Measurements from ENCODE around the gene DYSF.

DYSF gene

DNA sequence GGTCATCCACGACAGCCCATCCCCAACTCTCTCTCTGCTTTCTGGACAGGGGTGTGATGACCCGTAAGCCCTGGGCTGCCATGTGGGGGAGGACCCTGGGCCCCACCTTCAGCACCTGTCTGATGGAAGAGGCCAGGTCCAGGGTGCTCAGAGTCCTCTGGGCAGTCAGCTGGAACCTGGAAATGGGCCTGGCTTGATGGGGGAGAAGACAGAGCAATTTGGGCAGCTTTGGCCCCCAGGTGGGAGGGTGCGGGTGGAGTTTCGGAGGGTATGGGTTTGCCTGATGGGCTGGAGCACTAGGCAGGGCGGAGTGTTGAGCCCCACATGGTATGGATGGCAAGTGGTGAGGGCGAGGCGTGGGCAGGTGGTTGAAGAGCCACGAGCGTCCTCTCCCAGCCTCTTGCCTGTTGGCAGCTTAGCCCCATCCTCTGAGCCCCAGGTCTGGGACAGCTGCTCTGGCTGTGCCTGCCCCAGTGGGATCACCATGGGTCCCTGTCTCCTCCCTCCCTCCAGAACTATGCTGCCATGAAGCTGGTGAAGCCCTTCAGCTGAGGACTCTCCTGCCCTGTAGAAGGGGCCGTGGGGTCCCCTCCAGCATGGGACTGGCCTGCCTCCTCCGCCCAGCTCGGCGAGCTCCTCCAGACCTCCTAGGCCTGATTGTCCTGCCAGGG lies 232.7 kb downstream of the DYSF start:
- DNase-seq (ENCODE audit: low read depth) = no peak
- no peak overlapping the region for H3K4me3 ChIP-seq (ENCODE audit: control insufficient read depth, low read depth, low read length)
- TF ChIP-seq, protein P1, sequence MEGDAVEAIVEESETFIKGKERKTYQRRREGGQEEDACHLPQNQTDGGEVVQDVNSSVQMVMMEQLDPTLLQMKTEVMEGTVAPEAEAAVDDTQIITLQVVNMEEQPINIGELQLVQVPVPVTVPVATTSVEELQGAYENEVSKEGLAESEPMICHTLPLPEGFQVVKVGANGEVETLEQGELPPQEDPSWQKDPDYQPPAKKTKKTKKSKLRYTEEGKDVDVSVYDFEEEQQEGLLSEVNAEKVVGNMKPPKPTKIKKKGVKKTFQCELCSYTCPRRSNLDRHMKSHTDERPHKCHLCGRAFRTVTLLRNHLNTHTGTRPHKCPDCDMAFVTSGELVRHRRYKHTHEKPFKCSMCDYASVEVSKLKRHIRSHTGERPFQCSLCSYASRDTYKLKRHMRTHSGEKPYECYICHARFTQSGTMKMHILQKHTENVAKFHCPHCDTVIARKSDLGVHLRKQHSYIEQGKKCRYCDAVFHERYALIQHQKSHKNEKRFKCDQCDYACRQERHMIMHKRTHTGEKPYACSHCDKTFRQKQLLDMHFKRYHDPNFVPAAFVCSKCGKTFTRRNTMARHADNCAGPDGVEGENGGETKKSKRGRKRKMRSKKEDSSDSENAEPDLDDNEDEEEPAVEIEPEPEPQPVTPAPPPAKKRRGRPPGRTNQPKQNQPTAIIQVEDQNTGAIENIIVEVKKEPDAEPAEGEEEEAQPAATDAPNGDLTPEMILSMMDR (IDR thresholded peaks at IDR 0.05; ENCODE audit: control insufficient read depth, insufficient read depth, low read depth, low read length, missing control alignments) = no peak

DNA sequence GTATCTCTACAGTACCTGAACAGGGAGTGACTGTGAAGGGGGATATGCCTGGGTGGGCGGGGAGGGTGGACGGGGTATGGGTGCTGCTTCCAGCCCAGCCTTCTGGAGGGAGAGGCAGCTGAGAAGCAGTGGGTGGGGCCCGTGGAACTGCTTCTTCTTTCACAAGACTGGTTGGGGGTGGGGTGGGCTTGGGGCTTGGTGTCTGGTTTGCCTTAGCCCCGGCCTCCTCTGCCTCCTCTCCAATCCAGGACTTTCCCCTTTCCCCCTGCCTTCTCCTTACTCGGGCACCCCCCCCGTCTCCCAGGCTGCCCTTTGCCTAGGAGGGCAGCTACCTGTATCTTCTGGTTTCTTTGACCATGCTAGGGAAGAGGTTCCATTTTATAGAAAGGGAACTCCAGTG lies 233.4 kb downstream of the DYSF start:
- no peak for DNase-seq (ENCODE audit: low read depth)
- TF ChIP-seq, protein P1 (IDR thresholded peaks at IDR 0.05; ENCODE audit: control insufficient read depth, insufficient read depth, low read depth, low read length, missing control alignments) = no peak
- H3K4me3 ChIP-seq (ENCODE audit: control insufficient read depth, low read depth, low read length) = no peak overlapping the region

DNA sequence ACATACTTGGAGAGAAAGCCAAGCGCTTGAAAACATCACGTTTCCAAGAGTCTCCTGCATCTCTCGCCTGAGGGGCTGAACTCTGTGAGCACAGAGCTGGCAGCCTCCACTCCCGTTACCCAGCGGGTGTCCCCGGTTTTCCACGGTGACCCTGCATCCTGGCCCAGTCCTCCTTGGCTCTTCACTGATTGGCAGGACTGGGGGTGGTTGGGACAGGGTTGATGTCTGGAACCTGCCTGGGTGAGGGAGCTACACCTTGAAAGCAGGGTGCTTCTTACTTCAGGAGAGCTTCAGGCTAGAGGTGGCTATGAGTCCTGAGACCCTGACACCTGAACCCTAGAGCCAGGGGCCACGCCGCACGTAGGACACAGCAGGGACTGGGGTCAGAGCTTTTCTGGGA lies 234.1 kb downstream of the DYSF start:
- no peak for DNase-seq (ENCODE audit: low read depth)
- TF ChIP-seq, protein P1 (IDR thresholded peaks at IDR 0.05; ENCODE audit: control insufficient read depth, insufficient read depth, low read depth, low read length, missing control alignments) = no peak
- no peak overlapping the region for H3K4me3 ChIP-seq (ENCODE audit: control insufficient read depth, low read depth, low read length)

DNA sequence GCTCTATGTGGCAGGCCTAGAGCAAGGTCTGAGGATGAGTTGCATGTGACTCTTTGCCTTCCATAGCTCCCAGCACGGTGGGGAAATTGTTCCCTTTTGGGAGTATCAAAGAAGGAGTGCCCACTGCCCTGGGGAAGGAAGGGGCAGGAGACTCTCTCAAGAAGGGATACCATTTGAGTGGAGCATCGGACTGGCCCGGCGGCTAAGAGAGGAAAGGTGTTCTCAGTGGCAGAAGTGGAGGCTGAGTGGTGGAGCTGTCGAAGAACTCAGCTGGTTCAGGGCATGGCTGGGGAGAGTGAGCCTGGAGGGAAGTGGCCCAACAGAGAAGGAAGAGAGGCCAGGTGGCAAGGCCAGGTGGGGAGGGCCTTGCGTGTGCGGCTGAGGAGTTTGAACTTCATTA lies 235.2 kb downstream of the DYSF start:
- H3K4me3 ChIP-seq (ENCODE audit: control insufficient read depth, low read depth, low read length) = no peak overlapping the region
- no peak for DNase-seq (ENCODE audit: low read depth)
- TF ChIP-seq, protein P1 (IDR thresholded peaks at IDR 0.05; ENCODE audit: control insufficient read depth, insufficient read depth, low read depth, low read length, missing control alignments) = no peak

DNA sequence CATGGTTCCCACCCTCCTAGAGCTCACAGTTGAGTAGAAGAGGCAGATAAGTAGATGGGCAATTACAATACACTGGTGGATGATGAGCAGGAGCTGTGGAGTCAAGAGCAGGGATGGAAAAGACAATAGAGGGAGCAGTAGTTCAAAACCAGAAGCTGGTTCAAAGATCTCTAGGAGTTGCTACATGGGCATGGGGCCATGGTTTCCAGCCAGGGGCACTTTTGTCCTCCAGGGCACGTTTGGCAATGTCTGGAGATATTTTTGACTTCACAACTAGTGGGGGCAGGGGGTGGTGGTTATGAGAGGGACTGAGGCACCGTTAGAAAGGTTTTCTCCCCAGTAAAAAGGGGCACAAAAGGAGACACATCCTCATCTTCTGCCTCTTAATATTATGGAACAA lies 236.0 kb downstream of the DYSF start:
- no peak for DNase-seq (ENCODE audit: low read depth)
- no peak overlapping the region for H3K4me3 ChIP-seq (ENCODE audit: control insufficient read depth, low read depth, low read length)
- TF ChIP-seq, protein P1 (IDR thresholded peaks at IDR 0.05; ENCODE audit: control insufficient read depth, insufficient read depth, low read depth, low read length, missing control alignments) = no peak

DNA sequence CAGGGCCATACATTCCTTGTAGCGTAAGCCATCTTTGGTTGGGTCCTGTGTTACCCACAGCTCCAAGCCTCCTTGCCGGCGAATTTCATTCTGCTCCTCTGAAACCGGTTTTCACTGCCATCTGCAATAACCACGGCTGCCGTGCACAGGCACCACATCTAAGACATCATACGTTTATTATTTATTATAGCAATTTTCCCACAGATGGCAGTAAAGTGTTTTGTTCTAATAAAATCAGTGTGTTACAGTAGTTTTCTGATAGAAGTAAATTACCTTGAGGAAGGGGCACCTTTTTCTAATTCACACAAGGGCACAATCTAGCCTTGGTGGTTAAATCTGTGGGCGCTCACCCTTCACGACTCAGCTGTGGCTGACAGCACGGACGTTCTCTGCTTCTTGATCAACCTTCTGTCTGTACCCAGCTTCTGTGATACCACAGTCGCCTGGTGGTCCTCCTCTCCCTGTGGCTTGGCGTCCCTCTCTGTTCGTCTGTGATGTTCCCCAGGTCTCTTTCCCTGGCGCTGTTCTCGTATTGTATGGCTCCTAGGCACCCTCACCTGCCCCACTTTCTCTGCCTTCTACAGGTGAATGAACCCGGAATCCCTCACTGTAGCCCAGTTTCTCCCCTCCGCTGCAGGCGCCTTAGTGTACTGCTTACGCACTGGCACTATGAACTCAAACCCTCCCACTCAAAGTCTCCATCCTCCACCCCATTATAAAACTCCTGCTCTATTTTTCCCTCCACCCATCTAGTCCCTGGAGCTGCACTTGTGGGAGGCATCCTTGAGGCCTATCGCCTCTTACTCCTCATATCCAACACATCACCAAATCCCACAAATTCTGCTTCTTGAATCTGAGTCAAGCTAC lies 236.8 kb downstream of the DYSF start:
- TF ChIP-seq, protein P1 (IDR thresholded peaks at IDR 0.05; ENCODE audit: control insufficient read depth, insufficient read depth, low read depth, low read length, missing control alignments) = no peak
- DNase-seq (ENCODE audit: low read depth) = no peak

More for the DNA sequence above, 236.8 kb downstream of the DYSF start:
- no peak overlapping the region for H3K4me3 ChIP-seq (ENCODE audit: control insufficient read depth, low read depth, low read length)

All from AG09309 (cell line).